Transverse colon (tissue), 4 donors: ENCODE data around the gene CTDNEP1. TPM values are rescaled to one million over a fixed set of nuclear protein-coding genes. Genes with fewer than 3 reads are reported as not detected.

Source experiments
- DNase-seq: peaks from one replicate; pipeline ENCODE4 v3.0.0-alpha.2; 2019
- H3K27ac ChIP-seq, 4 donors: fragments of 200-600 bp; sonication (generic); 2 replicates each; pipeline ENCODE4 v1.5.1; 2016 to 2018; ENCODE audit warnings: inconsistent platforms in 4 of 4
- H3K27me3 ChIP-seq: fragments of 200-600 bp; sonication (generic); 2 replicates; pipeline ENCODE4 v1.5.1; 2017; ENCODE audit warnings: inconsistent platforms
- H3K36me3 ChIP-seq, 4 donors: fragments of 200-600 bp; sonication (generic); 2 replicates each; pipeline ENCODE4 v1.5.1; 2017 to 2019; ENCODE audit warnings: inconsistent platforms in 4 of 4
- H3K4me1 ChIP-seq, 4 donors: fragments of 200-600 bp; sonication (generic); 2 replicates each; pipeline ENCODE4 v1.5.1; 2017 to 2020; ENCODE audit warnings: inconsistent platforms in 4 of 4
- H3K4me3 ChIP-seq, 4 donors: fragments of 200-600 bp; sonication (generic); 1 replicate in 1 of 4; 2 replicates in 3 of 4; pipeline versions ENCODE4 v1.5.1 to v1.6.1; 2017 to 2019; ENCODE audit warnings: inconsistent platforms in 4 of 4
- H3K9me3 ChIP-seq, 2 donors: fragments of 200-600 bp; sonication (generic); 2 replicates each; pipeline ENCODE4 v1.5.1; 2017 to 2019; ENCODE audit warnings: inconsistent platforms in 2 of 2
- CTCF ChIP-seq, 5 experiments: fragments of 200-600 bp in 3 of 5; fragments of 450-650 bp in 2 of 5; sonication (generic) in 3 of 5; IDR thresholded peaks; 1 replicate in 2 of 5; 2 replicates in 3 of 5; pipeline ENCODE4 v1.5.1; 2016 to 2017; ENCODE audit warnings: antibody characterized with exemption in 5 of 5, inconsistent platforms in 3 of 5, mild to moderate bottlenecking in 2 of 5, moderate library complexity in 1 of 5
- EP300 ChIP-seq: sonication (generic); formaldehyde crosslinking; IDR thresholded peaks from one replicate; pipeline ENCODE4 v1.6.1; 2017; ENCODE audit warnings: antibody characterized with exemption, low read depth
- POLR2A ChIP-seq: fragments of 450-650 bp; IDR thresholded peaks from one replicate; pipeline ENCODE4 v1.6.1; 2016; ENCODE audit warnings: antibody characterized with exemption, mild to moderate bottlenecking, moderate library complexity
- POLR2AphosphoS5 ChIP-seq, 3 donors: sonication (generic); formaldehyde crosslinking; IDR thresholded peaks; one replicate each; pipeline ENCODE4 v1.6.1; 2016; ENCODE audit warnings: antibody characterized with exemption in 3 of 3
- WGBS, 2 donors: methylation state at CpG; one replicate each; pipeline ENCODE4 v1.1.5; 2018; ENCODE audit warnings: low coverage in 1 of 2; 5-methylcytosine and 5-hydroxymethylcytosine counted together
- in situ Hi-C, 4 donors: fragments of 200-750 bp; cut with MboI; loops; one replicate each; pipeline versions ENCODE4 v1.15.0 to v1.15.1; 2017; ENCODE audit warnings: low sequenced_read_pairs in 3 of 4, low pct_ligation_motif_present in 1 of 4, low pct_unique_long_range_greater_than_20kb in 1 of 4
- intact Hi-C: fragments of 100-400 bp; cut with DNase I; formaldehyde crosslinking; loops from one replicate; pipeline ENCODE4 v1.15.1; 2023; ENCODE audit warnings: low total_unique reads
- total RNA-seq, 4 donors: library from RNA; depleted of rRNA; stranded (reverse); fragments of >200 nt; gene quantifications; one replicate each; pipeline ENCODE4 v1.1.0, GENCODE V29; 2016

CTDNEP1 gene
- total RNA-seq, 4 donors from 2014 or later, result 52.3 to 113 (median 60.4) TPM

GRCh38 chr17:7290166-7290565, 38.6 kb upstream of the CTDNEP1 start:
- no peak for TF ChIP-seq CTCF (IDR thresholded peaks at IDR 0.05)
- TF ChIP-seq POLR2A, result no peak
- TF ChIP-seq POLR2AphosphoS5 (IDR thresholded peaks at IDR 0.05), result no peak
- TF ChIP-seq EP300, result no peak
- Histone ChIP-seq H3K4me3 (no peak overlapping the region), H3K9me3 (no peaks in the 10 kb centered on the region), H3K36me3 (no peaks in the 10 kb centered on the region), H3K27ac (no peak overlapping the region), H3K27me3 (peaks cover 21% of the 10 kb centered on the region), H3K4me1 (peaks cover 13 to 38% (median 30%) of the 10 kb centered on the region in 4 donors)
- in situ Hi-C loops (loop anchor here in 2 of 4 donors (25.0 kb wide), 1 partner anchor 253 kb away; the partner anchor contains the start of genes SLC16A11 (in 2 of the 2) and SLC16A13 (in 2 of the 2)), intact Hi-C loops (no loop called here)
- WGBS, 2 donors, result 90 to 93% methylated on average over 3 to 19 of the region's 19 CpGs
- no peak for DNase-seq

GRCh38 chr17:7289256-7290032, 37.9 kb upstream of the CTDNEP1 start:
- H3K4me3 ChIP-seq, result no peak overlapping the region
- DNase-seq, result no peak
- in situ Hi-C loops, result loop anchor here in 2 of 4 donors (25.0 kb wide), 1 partner anchor 252 kb away; the partner anchor contains the start of genes SLC16A11 (in 2 of the 2) and SLC16A13 (in 2 of the 2)
- peaks cover 8 to 32% (median 25%) of the 10 kb centered on the region in 4 donors for H3K4me1 ChIP-seq
- TF ChIP-seq POLR2A, result no peak
- no peak for TF ChIP-seq EP300
- no peak for TF ChIP-seq CTCF (IDR thresholded peaks at IDR 0.05)
- peaks cover 14% of the 10 kb centered on the region for H3K27me3 ChIP-seq
- no peaks in the 10 kb centered on the region for H3K9me3 ChIP-seq
- H3K36me3 ChIP-seq, result no peaks in the 10 kb centered on the region
- WGBS, 2 donors, result 68% methylated on average over 17 of the region's 18 CpGs; no CpG with 5 or more reads in 1 of the 2 donors
- intact Hi-C loops, result no loop called here
- H3K27ac ChIP-seq, result no peak overlapping the region

- H3K36me3 ChIP-seq, result no peaks in the 10 kb centered on the region
- no peaks in the 10 kb centered on the region for H3K27me3 ChIP-seq
- H3K4me1 ChIP-seq, result peaks cover 10 to 27% (median 20%) of the 10 kb centered on the region in 4 donors
- DNase-seq, result no peak
- in situ Hi-C loops (loop anchor here in 2 of 4 donors (25.0 kb wide), 1 partner anchor 248 kb away; the partner anchor contains the start of genes SLC16A11 (in 2 of the 2) and SLC16A13 (in 2 of the 2)), intact Hi-C loops (no loop called here)
- TF ChIP-seq POLR2A, result no peak
- no peak for TF ChIP-seq EP300
- no peak for TF ChIP-seq POLR2AphosphoS5 (IDR thresholded peaks at IDR 0.05)
- TF ChIP-seq CTCF (IDR thresholded peaks at IDR 0.05), result no peak
- no peaks in the 10 kb centered on the region for H3K9me3 ChIP-seq
- no peak overlapping the region for H3K4me3 ChIP-seq
- WGBS, 2 donors, result 88% methylated on average over 11 of the region's 12 CpGs; no CpG with 5 or more reads in 1 of the 2 donors
- no peak overlapping the region for H3K27ac ChIP-seq
Observed at GRCh38 chr17:7285679-7286078, 34.1 kb upstream of the CTDNEP1 start.

GRCh38 chr17:7284911-7285310, 33.4 kb upstream of the CTDNEP1 start:
- Histone ChIP-seq H3K4me3 (no peak overlapping the region), H3K9me3 (no peaks in the 10 kb centered on the region), H3K27ac (peak overlapping the region in 1 of 4 donors; percentile 84), H3K36me3 (no peaks in the 10 kb centered on the region), H3K4me1 (peaks cover 12 to 33% (median 27%) of the 10 kb centered on the region in 4 donors), H3K27me3 (no peaks in the 10 kb centered on the region)
- intact Hi-C loops (no loop called here), in situ Hi-C loops (loop anchor here in 2 of 4 donors (25.0 kb wide), 1 partner anchor 248 kb away; the partner anchor contains the start of genes SLC16A11 (in 2 of the 2) and SLC16A13 (in 2 of the 2))
- no peak for TF ChIP-seq POLR2A
- TF ChIP-seq POLR2AphosphoS5 (IDR thresholded peaks at IDR 0.05), result no peak
- no peak for TF ChIP-seq CTCF (IDR thresholded peaks at IDR 0.05)
- TF ChIP-seq EP300, result no peak
- WGBS, 2 donors, result 94% methylated on average over 16 of the region's 16 CpGs; no CpG with 5 or more reads in 1 of the 2 donors
- DNase-seq, result no peak
